ENCODE data around the gene CNIH2. TPM values are rescaled to one million over a fixed set of nuclear protein-coding genes. Genes with fewer than 3 reads are reported as not detected.
"Not testable (repeated sequence)": the region's sequence is repeated elsewhere in the genome, so short reads cannot be mapped to it uniquely, and the experiment has no call there.

CNIH2 gene
- total RNA-seq, 1 donor from 2014 or later, result 0.55 TPM

DNA sequence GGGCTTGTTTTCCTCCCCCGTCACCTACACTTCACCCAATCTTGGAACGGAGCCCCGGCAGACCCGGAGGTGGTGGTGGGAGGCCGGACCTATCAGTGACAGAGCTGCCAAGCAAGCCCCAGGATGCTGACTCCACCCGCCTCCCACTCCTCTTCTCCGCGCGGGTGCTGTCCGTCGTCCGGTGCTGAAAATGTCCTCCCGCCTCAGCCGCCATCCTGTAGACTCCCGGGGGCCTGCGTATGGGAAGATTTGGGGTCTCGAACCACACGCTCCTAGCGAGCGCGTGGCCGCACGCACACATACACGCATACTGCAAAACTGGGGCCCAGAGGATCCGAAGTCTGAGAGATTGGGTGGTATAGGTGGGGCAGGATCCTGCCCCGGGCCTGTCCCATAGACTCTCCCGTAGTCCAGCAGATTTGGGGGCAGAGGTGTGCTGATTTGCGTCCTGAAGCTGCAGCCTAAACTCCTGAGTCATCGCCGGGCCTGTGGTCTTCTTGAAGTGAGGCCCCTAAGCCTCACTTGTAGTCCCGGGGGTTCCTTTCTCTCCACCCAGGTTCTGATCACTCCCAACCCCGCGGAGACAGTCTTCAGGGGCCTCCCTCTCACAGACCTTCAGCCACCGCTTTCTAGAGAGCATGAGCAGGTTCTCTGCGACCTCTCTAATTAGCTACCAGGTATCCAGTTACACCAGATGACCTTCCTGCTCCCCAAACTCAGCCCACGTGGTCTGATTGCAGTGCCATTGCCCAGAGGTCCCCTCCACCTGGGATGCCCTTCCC lies 11.8 kb downstream of the CNIH2 start:
- DNase-seq (ENCODE audit: low spot score), result no peak

DNA sequence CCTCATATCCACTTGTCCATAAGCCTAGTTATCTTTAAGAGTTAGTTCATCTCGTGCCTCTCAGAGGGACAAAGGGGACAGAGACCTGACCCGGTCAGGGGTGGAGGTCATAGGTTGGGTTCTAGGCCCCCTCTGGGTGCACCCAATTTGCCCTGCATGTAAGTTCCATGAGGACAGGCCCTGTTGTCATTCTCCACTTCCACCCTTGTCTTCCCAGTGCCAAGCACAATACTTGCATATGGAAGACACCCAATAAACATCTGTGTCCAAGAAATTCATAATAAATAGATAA lies 12.3 kb downstream of the CNIH2 start:
- no peak for DNase-seq (ENCODE audit: low spot score)

DNA sequence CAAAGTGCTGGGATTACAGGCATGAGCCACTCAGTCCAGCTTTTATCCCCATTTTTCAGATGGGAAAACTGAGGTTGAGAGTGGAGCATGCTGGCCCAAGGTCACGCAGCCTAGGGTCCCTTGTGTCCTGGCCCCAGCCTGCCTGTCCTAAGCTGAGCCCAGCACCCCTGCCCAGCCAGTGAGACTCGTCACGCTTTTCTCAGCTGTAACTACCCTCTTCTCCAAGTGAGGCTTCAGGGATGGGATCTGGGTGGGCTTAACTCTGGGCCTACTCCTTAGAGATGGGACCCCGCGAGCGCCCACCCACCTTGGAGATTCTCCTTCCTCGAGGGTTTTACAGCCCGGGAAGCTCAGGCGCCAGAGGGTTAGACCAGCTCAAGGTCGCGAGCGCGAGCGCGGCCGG lies 13.3 kb downstream of the CNIH2 start:
- no peak for DNase-seq (ENCODE audit: low spot score)

DNA sequence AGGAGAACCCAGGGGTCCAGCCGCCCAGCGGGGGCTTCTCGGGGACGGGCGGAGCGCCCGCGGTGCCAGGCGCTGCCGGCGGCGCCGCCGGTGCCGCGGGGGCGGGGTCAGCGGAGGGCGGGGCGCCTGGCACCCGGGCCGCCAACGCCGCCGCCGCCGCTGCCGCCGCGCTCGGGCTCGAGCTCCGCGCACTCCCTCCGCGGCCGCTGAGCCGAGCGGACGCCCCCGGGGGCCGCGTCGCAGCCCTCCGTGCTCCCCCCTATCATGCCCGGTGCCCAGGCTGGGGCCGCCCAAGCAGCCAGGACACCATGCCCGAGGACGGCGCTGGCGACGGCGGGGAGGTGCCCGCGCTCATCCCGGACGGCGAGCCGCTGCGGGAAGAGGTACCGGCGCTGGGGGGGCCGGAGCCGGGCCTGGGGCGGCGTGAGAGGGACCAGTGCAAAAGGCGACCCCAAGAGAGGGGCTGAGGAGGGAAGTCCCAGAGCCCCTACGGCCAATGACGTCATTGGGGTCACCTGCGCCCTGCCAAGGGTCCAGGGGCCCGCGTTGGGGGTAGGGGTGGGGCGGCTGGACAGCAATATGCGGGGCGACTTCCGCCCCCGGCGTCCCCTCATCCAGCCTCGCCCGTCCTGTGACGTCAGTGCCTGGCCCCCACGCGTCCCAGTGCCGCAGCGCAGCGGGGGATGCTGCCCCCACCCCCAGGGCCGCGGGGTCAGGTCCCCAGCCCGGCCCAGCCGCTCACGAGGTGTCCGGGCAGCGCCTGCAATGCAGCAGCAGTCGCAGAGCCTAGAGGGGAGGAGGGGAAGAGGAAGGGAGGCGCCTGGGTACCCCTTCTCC lies 13.9 kb downstream of the CNIH2 start, which contains the start of gene TMEM151A:
Gene TMEM151A (plus strand): TSS at position 189 of the 837 bp plus-strand sequence. CDS start 120 bp downstream, at position 309.
- no peak for DNase-seq (ENCODE audit: low spot score)

DNA sequence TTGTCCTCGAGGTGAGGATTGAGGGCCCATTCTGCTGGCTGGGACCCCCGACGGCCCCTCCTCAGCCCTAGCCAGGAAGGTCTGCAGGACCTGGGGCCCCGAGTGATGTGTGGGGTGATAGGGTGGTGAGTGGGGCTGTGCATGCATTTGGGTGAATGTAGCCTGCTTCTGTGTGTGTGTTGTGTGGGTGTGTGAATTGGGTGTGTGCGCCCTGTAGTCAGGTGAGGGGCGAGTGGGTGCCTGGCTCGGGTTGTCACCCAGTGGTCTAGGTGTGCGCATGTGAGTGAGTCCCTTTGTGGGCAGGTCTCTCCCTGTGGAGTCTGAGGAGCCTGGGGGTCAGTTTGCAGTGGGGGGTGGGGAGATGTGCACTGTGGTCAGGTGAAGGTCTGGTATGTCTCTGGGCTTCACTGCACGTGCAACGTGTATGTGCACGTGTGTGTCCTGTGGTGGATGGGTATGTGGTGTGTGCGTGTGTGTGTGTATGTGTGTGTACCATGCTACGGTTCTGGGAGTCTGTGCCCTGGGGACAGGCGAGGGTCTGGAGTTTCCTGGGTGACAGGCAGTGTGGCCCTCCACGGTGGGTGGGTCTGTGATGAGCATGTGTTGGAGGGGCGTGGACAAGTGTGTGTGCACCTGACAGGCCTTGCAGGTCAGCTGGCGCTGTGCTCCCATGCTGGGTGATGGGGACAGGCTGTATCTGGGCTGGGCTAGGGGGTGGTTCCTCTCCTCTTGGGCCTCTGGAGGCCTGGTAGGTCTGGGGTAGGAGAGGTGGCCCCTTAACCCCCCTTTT lies 14.8 kb downstream of the CNIH2 start:
- DNase-seq (ENCODE audit: low spot score), result no peak

DNA sequence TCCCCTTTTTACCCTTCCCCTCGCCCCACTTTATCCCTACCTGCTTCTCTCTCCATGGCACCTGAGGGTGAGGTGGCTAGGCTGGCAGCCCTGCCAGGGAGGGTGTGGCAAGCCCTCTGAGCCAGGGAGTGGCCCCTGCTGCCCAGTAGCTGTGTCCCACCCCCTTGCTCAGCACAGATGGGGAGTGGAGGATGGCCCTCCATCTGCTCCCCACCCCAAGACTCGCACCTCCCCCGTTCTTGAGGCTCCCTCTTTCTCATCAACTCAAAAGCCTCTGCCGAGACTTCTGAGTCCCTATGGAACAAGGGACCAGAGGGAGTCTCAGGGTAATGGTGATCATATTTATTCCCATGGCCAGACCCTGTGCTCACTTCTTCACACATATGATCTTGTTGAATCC lies 15.4 kb downstream of the CNIH2 start:
- DNase-seq (ENCODE audit: low spot score), result no peak

DNA sequence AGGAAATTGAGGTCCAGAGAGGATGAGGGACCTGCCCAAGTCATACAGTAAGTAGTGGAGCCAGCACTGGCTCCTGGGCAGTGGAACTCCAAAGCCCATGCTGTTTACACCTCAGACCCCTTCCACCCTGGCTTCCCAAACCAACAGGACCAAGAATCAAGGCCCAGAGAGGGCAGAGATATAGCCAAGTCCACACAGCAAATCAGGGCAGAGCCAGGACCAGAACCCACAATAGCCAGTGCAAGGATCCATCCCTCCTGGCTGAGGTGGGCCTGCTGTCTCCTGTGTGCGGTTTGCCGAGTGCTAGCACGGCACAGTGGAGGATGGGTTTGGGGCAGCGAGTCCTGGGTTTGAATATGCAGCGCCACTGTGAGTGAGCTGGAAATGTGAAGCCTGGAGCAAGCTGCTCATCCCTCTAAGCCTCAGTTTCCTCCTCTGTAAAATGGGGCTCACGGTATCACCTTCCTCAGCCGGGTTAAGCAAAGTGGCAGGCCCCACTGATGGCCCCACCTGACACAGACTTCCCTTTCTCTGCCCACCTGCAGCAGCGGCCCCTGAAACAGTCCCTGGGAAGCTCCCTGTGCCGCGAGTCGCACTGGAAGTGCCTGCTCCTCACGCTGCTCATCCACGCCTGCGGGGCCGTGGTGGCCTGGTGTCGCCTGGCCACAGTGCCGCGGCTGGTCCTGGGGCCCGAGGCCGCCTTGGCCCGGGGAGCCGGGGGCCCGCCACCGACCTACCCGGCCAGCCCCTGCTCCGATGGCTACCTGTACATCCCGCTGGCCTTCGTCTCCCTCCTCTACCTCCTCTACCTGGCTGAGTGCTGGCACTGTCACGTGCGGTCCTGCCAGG lies 16.0 kb downstream of the CNIH2 start:
- no peak for DNase-seq (ENCODE audit: low spot score)

DNA sequence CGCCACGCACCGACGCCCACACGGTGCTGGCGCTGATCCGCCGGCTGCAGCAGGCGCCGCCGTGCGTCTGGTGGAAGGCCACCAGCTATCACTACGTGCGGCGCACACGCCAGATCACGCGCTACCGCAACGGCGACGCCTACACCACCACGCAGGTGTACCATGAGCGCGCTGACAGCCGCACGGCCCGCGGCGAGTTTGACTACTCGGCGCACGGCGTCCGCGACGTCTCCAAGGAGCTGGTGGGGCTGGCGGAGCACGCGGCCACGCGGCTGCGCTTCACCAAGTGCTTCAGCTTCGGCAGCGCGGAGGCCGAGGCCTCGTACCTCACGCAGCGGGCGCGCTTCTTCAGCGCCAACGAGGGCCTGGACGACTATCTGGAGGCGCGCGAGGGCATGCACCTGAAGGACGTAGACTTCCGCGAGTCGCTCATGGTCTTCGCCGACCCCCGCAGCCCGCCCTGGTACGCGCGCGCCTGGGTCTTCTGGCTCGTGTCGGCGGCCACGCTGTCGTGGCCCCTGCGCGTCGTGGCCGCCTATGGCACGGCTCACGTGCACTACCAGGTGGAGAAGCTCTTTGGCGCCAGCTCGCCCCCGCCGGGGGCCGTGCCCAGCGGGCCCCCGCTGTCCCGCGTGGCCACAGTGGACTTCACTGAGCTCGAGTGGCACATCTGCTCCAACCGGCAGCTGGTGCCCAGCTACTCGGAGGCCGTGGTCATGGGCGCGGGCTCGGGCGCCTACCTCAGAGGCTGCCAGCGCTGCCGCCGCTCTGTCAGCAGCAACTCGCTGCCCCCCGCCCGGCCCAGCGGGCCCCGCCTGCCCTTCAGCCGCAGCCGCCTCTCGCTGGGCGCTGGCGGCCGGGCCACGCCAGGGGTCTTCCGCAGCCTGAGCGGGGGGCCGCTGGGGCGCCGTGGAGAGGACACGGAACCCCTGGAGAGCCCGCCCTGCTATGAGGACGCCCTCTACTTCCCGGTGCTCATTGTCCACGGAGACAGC lies 16.9 kb downstream of the CNIH2 start:
- DNase-seq (ENCODE audit: low spot score), result no peak

DNA sequence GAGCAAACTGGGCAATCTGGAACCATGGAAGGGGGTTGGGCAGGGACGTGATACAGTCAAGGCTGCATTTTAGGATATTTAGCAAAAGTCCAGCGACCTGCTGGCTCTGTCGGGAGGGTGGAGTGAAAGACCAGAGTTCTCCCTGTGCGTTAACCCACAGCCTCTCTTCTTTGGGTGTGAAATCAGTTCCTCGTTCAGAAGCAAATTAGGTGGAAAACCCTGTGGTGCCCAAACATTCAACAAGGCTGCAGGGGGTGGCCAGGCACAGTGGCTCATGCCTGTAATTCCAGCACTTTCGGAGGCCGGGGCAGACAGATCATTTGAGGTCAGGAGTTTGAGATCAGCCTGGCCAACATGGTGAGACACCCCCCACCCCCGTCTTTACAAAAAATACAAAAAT lies 19.6 kb downstream of the CNIH2 start:
- DNase-seq (ENCODE audit: low spot score), result no peak

DNA sequence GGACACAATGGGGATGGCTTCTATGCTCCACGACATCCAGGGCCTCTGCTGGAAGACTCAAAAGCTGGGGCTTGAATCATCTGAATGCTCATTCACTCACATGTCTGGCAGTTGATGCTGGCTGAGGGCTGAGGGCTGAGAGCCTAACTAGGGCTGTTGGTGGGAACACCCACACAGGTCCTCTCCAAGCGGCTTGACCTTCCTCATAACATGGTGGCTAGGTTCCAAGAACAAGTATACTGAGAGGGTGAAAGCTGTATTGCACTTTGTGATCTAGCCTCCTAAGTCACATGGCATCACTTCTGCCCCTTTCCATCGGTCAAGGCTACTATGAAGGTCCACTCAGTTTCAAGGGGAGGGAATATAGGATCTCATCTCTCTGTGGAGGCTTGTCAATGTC lies 21.2 kb downstream of the CNIH2 start:
- DNase-seq (ENCODE audit: low spot score), result no peak

DNA sequence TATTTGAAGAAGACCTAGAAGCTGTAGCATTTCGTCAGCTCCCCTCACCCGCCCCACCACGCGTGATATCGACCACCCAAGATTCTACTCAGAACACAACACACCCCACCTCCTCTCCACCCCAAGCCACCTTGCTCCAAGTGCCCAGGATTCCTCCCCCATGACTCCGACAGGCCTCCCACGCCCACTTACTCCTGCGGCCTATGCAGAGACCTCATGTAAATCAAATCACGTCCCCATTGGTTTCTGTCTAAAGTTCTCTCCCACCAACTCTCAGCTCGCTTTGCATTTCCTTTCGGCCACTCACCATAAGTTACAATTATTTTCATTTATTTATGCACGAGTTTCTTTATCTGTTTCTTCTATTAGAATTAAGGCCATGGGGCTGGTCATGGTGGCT lies 24.7 kb downstream of the CNIH2 start:
- no peak for DNase-seq (ENCODE audit: low spot score)

DNA sequence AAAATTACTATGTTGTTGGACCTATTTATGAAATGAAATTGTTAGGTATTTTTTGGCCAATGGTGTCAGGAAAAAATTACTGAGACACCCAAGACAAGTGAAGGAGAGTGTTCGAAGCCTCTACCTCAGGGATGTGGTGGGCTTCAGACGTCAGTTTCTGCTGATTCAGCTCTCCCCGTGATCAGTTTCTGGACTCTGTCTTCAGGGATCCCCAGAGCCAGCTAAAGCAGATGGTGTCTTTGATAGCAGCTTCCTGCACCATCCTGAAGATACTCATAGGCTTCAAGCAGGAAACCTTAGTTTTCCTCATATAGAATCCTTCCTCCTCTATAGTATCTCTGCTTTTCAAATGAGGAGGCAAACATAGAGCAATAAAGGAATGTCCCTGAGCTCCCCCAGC lies 31.5 kb downstream of the CNIH2 start:
- no peak for DNase-seq (ENCODE audit: low spot score)

DNA sequence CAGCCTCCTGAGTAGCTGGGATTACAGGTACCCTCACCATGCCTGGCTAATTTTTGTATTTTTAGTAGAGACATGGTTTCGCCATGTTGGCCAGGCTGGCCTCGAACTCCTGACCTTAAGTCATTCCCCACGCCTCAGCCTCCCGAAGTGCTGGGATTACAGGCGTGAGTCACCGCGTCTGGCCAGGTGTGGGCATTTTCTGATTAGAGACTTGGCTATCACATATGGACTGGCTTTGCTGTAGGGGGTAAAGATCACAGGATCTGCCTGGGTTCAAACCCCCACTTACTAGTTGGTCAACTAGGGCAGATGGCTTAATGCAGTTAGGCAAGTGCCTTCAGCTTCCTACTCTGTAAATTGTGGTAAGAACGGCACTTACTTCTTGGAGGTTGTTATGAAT lies 32.3 kb downstream of the CNIH2 start:
- DNase-seq (ENCODE audit: low spot score), result no peak

DNA sequence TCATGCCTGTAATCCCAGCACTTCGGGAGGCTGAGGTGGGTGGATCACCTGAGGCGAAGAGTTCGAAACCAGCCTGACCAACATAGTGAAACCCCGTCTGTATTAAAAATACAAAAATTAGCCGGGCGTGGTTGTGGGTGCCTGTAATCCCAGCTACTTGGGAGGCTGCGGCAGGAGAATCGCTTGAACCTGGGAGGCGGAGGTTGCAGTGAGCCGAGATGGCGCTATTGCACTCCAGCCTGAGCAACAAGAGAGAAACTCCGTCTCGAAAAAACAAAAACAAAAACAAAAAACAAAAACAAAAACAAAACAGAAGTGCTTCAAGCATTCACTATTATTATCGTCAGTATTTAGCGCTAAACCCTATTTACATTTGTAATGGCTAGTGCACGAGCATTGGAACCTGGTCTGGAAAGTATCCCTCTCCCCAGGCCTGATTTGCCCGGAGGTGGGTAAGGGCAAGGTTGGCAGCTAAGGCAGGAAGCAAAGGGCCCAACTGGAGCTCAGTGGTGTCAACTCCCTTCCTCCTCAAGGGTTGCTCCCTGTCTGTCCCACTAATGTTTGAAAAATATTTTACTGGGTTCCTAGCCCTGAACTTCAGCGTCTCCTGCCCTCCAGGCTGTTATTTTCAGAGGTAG lies 32.9 kb downstream of the CNIH2 start:
- not testable (repeated sequence) for DNase-seq (ENCODE audit: low spot score)

DNA sequence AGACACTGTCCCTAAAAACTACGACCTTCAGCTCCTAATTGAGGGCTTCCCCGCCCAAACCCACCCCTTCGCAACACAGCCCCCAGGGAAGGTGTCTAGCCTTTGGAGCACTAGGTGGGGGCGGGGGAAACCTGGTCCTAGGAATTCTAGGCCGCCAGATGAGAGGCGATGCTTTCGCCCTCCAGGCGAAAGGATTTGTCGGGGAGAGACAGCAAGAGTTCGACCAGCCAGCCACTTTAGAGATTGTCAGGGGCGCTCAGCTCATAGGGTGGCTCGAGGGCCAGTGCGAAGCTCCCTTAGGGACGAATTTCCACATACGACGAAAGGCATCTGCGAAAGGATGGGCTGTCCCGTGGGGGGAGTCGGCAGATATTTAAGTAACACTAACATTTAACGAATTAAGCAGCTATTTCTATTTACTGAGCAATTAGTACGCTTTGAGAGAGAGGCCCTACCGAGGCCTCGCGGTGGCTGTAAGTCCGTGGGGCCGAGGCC lies 33.5 kb downstream of the CNIH2 start:
- DNase-seq (ENCODE audit: low spot score), result no peak

DNA sequence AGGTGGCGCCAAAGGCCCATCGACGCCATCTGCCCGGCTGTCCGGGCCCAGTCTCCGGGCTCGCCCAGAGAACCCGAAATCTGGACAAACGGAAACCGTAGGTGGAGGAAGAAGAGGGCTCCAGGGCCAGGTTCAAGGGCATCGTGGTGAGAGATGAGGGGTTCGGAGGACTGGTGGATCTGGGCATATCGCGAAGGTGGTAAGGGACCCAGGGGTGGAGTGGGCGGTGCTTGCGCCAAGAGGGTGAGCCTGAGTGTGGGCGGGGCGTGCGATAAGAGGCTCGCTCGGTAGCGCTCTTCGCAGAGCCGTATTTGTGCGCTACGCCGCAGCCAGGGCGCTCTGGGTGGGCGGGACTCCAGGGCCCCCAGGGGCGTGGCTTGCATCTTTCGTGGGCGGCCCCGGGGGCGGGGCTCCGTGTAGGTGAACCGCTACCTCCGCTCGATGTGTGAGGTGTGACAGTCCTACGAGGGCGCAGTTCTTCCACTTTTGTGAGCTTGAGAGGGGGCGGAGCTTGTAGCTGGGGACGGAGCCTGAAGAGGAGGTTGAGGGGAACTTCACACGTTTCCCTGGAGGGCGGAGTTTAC lies 34.1 kb downstream of the CNIH2 start:
- DNase-seq (ENCODE audit: low spot score), result peak; percentile 95

DNA sequence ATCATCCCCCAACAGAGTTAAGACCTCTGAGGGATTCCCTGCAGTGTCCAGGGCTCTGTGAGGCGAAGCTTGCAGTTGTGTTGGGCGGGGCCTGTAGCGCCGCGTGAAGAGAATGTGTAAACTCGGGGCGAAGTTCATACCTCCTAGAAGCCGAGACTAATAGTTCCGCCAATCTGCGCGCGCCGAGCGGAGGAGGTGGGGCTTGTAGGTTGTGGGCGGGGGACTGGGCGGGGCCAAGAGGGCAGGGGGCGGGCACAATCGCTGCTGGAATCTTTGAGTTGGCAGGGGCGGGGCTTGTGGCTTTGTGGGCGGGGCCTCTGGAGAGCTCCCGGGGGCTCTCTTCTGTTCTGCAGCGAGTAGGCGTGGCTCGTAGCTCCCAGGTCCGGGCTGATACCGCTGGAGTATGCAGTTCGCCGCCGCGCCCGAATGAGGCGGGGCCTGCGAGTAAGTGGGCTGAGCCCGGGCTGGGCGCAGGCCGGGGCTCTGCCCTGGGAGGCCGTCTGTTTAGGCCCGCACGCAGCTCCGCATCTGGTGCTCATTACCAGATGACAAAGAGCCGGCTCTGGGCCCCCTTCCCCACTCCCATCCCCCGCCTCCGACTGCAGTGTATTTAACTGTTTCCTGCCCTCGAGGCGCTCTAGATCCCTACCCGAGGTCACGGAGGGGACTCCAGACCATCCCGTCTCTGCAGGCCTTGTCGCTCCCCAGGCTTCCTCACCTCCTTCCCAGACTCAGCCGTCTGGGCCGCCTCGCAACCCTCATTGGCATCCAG lies 34.8 kb downstream of the CNIH2 start:
- DNase-seq (ENCODE audit: low spot score), result peak; percentile 98
